ENCODE data around the gene TM9SF4.

TM9SF4 gene

DNA sequence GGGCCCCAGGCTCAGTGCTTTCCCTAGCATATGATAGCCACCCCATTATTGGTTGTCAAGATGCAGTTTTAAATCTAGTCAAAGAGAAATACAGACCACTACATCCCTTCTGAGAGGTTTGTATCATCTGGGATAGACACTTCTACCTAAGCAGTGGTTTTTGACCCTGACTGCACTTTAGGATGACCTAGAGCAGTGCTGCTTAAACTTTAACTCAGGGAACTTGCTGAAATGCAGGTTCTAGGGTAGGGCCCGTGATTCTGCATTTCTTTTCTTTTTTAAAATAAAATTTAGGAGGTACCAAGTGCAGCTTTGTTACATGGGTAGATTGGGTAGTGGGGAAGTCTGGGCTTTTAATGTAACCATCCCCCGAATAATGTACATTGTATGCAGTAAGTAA lies 18.7 kb downstream of the TM9SF4 start:
- DNase-seq (ENCODE audit: low spot score): no peak

DNA sequence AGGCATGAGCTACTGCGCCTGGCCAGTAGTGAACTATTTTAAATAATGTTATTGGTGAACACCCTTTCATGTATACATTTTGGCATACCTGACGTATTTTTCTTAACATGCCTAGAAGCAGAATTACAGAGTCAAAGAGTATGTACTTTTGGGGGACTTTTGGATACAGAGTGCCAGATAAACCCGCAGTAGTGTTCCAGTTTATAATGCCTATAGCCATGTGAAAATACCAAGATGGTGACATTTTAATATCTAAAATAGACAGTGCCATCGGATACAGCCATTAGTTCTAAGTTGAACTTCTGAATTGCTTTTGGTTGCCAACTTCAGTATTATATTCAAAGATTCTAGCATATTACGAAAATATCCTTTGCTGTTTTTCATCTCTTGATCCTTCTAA lies 20.3 kb downstream of the TM9SF4 start:
- DNase-seq (ENCODE audit: low spot score): no peak

DNA sequence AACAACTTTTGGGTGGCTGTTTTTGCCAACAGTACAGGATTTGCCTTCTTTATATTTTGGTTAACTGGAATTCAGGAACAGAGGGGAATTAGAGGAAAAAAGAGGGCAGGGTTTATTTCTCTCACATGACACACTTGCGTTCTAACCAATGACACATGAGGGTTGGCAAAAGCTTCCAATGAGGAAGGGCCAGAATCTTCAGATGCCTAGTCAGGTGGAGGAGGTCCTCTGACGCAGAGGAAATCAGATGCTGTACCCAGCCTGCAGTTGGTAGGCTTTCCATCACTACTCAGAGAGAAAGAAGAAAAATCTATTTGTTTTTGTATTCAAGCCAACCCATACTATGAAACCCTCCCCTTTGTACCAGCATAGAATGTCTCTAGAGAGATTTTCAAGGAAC lies 20.8 kb downstream of the TM9SF4 start:
- DNase-seq (ENCODE audit: low spot score): no peak

DNA sequence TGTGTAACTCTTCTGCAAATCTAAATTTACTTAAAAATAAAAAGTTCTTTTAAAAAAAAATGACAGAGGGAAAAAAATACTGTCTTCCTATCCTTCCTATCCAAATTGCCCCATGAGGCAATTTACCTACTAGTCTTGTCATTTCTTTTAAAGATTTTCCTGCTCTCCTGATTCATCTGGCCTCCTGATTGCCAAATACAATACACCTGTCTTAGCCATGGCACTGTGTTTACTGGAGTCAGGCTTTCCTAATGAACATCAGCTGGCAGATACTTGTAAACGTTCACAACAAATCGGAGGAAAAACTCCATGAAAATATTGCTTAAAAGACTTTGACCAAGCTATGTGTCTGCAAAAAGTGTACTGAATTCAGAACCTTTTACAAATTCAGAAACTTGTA lies 21.5 kb downstream of the TM9SF4 start:
- DNase-seq (ENCODE audit: low spot score): no peak

DNA sequence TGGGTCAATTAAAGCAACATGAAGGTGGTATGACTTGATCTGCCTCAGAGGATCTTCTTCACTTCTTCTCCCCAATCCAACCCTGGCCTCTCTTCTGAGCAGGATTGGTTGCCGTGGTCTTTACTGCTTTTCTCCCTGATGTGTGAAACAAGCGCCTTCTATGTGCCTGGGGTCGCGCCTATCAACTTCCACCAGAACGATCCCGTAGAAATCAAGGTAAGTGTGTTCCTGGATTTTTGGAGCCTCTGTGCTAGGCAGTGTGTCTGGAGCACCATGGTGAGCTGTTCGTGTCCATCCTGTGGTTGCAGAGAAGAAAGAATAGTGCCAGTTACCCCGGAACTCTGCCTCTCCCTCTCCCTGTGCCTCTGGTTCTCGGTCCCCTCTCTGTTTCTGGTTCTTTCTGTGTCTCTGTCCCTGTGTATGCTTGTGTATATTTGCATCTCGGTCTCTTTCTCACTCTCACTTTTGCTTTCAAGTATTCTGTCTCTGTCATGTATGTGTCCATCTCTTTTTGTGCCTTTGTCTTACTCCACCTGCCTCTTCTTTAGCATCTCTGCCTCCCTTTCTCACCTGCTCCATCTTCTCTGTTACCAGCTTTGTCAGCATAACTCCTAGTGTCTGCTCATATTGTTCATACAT lies 23.5 kb downstream of the TM9SF4 start:
- DNase-seq (ENCODE audit: low spot score): no peak

DNA sequence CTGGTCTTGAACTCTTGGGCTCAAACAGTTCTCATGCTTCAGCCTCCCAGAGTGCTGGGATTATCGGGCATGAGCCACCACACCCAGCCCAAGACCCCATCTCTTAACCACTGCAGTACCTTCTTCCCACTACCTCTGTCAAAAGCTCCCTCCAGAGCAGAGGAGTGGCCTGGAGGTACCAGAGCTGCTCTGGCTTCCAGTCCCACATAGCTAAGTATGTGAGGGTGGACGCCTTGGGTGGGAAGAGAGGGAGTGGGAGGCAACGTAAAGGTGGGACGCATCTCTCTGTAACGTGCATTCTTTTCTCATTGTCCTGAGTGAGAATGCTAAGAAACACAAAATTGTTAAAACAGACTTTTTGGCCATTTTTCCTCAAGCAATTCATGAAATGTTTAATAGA lies 24.5 kb downstream of the TM9SF4 start:
- no peak for DNase-seq (ENCODE audit: low spot score)

DNA sequence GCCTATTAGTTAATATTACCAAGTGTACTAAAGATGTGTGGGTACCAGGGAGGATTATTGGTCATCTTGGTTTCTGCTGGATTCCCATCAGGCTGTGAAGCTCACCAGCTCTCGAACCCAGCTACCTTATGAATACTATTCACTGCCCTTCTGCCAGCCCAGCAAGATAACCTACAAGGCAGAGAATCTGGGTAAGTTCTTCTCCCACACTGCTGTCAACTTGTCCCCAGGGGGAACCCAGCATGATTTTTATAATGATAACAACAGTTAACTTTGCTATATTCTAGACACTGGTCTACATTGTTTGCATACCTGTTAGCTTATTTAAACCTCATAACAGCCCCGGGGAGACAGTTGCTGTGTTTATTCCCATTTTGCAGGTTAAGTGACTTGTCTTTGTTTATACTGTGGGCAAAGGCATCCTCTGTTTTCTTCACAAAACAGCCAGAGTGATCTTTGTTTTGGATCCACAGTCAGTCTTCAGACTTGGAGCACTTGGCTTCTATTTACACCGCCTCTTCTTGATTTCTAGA lies 26.5 kb downstream of the TM9SF4 start:
- no peak for DNase-seq (ENCODE audit: low spot score)

DNA sequence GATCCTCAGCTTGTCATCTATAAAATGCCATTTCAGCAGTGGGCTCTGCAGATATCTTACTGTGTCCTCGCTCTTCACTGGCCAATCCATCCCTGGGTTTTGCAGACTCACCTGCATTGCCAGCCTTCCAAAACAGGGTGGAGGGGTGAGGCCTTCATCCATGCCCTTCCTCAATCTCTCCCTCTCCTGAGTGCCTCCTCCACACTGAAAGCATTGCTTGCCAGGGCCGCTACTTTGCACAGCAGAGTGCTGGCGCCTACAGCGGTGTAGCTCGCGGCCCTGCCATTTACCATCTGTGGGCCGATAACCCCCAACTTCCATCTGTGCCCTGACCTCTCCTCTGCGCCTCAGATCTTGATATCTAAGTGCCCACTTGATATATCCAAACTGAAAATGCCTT lies 29.4 kb downstream of the TM9SF4 start:
- DNase-seq (ENCODE audit: low spot score): no peak

DNA sequence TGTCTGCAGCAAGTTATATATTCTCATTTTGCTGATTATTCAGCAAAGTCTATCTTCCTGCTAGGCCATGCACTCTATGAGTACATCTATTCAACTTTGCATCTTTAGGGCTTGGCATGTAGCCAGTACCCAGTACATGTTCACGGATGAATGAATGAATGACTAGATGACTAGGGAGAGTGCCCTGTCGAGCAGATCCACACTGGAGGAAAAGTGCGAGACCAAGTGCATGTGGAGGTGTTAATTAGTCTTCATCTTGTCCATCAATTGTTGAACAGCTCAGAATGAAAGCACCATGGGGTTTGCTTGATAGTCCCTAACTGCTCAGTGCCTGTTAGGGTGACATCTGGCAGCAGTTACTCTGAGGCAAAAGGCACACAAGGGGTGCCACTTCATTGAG lies 30.4 kb downstream of the TM9SF4 start:
- DNase-seq (ENCODE audit: low spot score): no peak

DNA sequence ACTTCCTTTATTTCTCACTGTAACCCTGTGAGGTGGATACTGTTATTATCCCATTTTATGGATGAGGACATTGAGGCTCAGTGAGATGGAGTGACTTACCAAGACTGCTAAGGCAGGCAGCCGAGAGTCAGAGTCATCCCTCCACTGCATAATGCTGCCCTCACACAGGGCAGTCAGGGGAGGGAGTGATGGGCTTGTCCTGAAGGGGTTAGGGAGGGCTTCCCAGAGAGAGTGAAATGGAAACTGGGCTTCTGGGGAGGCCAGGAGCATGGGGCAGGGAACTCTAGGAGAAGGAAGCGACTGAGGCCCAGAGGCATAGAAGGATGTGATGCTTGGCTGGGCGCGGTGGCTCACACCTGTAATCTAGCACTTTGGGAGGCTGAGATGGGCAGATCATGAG lies 31.1 kb downstream of the TM9SF4 start:
- no peak for DNase-seq (ENCODE audit: low spot score)

DNA sequence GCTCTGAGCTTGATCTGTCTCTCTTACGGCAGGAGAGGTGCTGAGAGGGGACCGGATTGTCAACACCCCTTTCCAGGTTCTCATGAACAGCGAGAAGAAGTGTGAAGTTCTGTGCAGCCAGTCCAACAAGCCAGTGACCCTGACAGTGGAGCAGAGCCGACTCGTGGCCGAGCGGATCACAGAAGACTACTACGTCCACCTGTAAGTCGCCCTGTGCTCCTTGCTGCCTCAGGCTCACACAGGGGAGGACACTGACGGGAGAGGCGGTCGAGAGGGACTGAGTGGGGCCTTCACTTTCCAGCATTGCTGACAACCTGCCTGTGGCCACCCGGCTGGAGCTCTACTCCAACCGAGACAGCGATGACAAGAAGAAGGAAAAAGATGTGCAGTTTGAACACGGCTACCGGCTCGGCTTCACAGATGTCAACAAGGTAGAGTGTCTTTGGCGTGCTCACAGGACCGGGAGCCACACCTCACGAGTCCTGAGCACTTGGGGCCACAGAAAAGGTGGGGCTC lies 32.0 kb downstream of the TM9SF4 start:
- no peak for DNase-seq (ENCODE audit: low spot score)

DNA sequence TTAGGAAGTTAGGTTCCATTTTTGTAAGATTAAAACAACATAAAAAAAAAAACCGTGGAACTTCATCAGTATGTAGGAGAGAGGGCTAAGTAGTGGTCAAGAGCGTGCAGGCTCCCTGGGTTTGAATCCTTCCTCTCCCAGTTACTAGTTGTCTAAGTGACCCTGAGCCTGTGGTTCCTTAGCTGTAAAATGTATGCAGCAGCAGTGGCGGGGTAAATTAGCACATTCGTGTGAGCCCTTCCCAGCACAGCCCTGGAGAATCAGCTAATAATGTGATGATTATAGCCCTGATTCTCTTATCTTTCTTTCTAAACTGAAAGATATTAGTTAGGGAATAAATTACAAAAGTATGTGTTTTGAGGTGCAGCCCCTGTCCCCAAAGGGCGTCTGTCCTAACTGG lies 32.6 kb downstream of the TM9SF4 start:
- no peak for DNase-seq (ENCODE audit: low spot score)

DNA sequence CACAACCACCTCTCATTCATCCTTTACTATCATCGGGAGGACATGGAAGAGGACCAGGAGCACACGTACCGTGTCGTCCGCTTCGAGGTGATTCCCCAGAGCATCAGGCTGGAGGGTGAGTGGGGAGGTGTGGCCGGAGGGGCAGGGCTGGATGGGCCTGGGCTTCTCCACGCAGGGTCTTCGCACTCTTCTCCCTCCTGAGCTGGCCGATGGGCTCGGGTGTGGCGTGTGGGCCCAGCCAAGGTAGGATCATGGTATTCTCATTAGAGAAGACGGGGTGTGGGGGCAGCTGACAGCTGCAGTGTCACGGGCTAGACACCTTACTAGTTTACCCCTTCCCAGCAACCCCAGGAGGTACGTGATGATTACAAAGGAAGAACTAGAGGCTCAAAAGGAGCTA lies 33.5 kb downstream of the TM9SF4 start:
- no peak for DNase-seq (ENCODE audit: low spot score)

DNA sequence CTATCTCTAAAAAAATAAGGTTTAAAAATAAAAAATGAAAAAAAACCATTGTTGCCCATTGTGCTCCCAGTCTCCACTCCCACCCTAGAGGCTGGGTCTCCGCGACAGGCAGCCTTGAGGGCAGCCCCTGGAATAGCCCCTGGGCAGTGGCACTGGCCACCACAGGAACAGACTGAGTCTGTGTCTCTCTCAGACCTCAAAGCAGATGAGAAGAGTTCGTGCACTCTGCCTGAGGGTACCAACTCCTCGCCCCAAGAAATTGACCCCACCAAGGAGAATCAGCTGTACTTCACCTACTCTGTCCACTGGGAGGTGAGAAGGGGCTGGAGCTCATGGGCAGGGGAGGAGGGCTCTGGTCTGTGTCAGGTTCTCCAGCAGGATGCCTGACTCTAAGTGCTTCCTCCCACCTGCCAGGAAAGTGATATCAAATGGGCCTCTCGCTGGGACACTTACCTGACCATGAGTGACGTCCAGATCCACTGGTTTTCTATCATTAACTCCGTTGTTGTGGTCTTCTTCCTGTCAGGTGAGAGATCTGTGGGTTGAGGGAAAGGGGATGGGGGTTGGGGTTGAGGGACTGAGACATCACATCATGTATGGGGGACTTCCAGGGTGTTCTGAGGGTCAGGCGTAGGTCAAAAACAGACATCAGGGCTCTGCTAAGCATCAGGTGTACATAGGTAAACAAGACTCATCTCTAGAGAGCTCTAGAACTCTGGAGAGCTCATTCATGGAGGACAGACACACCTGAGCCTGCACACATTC lies 35.6 kb downstream of the TM9SF4 start:
- no peak for DNase-seq (ENCODE audit: low spot score)

DNA sequence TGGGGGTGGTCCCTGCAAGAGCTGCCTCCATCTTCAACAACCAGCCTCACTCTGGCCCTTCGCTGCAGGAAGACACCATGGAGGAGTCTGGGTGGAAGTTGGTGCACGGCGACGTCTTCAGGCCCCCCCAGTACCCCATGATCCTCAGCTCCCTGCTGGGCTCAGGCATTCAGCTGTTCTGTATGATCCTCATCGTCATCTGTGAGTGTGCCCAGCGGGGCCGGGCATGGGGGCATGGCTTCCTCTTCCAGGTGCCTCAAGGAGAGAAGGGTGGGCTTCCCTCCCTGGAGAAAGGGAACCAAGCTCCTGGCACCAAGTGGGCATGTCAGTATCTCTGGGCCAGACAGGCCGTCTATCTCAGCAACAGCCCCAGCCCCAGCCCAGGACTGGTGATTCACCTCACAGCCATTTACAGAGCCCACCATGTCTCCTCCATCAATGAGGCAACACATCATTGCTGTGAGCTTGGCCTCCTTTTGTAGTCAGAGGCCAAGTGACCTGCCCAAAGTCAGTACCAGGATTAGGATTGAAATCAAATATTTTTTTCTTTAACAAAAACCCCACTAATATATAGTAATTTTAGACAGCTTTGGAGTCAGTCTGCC lies 40.2 kb downstream of the TM9SF4 start:
- no peak for DNase-seq (ENCODE audit: low spot score)

DNA sequence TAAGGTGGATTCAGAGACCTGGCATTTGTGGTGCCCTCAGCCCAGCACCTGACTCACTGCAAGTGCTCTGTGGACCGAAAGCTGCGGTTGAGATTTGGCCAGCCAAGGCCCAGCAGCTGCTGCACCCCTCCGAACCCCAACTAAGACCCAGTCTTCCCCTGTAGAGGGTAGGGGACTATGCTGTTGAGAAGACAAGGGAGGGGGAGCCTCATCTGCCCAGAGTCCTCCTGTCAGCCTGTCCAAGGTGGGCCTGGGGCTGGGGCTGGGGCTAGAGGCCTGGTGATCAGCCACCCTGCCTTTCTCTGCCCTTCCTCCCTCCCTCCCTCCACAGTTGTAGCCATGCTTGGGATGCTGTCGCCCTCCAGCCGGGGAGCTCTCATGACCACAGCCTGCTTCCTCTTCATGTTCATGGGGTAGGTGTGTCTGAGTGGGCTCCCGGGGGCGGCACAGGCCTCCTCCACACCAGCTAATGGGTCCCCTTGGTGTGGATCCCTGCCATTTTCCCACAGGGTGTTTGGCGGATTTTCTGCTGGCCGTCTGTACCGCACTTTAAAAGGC lies 40.9 kb downstream of the TM9SF4 start:
- DNase-seq (ENCODE audit: low spot score): no peak

DNA sequence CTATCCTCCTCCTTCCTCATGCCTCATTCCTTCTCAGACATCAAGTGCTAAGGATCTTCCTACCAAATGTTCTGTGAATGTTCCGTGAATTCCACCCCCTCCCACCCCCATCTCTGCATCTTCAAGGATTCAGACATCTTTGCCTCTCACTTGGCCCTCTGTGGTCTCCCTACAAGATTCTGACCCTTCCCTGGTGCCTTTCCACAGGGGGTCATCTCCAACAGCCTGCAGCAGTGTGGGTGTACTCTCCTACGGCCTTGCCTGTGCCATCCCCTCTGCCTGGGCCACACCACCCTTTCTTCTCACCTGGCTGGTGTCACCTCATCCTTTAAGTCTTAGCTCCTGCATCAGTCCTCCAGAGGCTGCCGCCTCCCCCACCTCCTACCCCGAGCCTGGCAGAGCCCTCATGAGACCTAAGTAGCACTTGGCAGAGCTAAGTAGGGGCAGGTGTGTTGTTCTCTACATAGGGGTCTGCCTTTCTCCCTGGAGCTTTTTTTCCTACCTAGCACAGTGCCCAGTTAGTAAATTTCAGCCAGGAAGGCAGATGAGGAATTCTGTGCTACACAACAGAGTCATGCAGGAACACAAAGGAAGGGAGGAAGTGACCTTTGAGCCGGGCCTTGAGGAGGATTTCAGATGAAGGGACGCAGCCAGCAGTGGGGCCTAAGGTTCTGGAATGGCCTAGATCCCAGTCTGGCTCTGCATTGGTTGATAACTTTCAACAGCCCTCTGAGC lies 43.1 kb downstream of the TM9SF4 start:
- DNase-seq (ENCODE audit: low spot score): no peak

DNA sequence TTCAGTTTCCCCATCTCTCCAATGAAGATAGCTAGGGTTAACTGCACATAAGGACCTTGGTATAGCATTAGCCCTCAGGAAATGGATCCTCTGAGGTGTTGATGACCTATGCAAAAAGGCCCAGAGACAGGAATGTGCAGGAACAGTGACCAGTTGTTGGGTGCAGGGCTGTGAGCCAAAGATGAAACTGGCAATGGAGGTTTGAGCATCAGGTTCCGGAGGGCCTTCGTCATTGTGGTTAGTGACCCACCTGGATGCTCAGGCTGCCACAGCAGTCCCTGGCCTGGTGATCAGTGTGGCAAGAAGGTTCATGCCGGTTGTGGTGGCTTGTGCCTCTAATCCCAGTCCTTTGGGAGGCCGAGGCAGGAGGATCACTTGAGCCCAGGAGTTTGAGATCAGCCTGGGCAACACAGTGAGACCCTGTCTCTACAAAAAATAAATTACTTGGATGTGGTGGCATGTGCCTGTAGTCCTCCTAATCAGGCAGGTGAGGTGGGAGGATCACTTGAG lies 43.7 kb downstream of the TM9SF4 start:
- DNase-seq (ENCODE audit: low spot score): no peak

DNA sequence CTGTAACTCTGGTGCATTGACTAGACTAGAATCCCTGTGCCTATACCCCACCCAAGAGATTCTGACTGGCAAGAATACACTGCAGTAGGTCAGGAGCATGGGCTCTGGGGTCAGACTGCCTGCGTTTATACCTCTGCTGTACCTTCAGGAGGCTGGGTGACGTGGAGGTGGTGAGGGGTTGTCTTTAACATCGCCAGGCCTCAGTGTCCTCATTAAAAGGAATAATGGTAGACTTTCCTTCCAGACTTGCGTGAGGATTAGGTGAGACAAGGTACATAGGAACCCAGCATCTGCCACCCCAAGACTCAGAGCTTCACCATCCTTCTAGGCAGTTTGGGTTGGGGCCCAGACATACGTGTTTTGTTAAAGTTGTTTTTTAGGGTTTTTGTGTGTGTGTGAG lies 44.3 kb downstream of the TM9SF4 start:
- no peak for DNase-seq (ENCODE audit: low spot score)

DNA sequence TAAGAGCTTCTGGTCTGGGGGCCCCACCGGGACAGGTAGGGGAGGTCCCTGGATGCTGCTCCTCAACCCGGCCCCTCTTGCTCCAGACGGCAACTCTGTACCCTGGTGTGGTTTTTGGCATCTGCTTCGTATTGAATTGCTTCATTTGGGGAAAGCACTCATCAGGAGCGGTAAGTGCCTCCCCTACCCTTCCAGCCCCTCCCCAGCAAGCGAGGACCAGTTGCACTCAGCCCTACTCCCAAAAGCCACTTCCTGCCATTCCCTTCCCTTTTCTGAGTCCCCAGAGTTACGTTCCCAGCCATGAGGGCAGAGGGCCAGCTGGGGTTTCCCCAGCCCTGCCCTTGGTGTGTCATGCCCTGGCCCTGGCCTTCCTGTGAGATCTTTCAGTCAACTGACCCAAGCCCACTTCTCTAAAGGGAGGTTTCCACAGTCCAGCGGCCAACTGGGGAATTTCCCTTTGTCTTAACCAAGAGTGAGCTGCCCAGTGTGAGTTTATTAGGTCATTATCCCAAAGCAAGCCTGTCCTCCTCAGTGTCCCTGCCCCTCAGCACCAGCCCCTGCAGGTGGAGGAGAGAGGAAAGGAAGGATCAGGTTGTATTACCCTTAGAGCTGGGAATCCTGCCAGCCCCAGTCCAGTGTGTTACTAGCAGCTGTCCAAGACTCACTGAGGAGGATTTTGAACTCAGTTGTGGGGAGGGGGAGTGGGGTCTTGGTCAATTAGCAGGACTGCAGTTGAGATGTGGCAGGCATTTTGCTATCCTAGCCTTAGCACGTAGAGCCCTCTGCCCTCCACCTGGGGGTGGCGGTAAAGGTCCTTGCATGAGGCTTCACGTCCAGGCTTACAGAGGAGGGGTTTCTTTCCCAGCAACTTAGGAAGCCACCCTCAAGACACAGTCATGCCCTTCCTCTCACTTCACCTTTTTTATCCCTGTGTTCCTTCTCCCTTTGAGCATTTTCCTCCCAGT lies 45.8 kb downstream of the TM9SF4 start:
- peak; percentile 85 for DNase-seq (ENCODE audit: low spot score)

DNA sequence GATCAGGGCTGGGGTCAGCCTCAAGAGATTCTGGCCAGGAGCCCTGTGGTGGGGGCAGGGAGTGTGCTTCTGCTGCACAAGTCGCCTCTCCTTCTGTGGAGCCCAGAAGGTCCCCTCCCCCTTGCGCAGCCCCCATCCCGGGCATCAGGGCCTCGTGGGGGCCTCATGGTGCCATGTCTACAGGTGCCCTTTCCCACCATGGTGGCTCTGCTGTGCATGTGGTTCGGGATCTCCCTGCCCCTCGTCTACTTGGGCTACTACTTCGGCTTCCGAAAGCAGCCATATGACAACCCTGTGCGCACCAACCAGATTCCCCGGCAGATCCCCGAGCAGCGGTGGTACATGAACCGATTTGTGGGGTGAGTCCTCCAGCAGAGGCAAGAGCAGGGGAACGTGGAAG lies 48.1 kb downstream of the TM9SF4 start:
- no peak for DNase-seq (ENCODE audit: low spot score)
